Measurements from ENCODE around the gene GUCY2F.

Gene GUCY2F

GRCh38 chrX:109392895-109393294, 89.0 kb downstream of the GUCY2F start:
- H3K4me3 ChIP-seq (ENCODE audit: low read depth, low read length): no peak overlapping the region
- ChIA-PET POLR2A (no interaction called here), CTCF (no interaction called here)
- TF ChIP-seq CTCF (IDR thresholded peaks at IDR 0.05; ENCODE audit: insufficient read depth, low read length, missing control alignments): no peak
- DNase-seq (ENCODE audit: low read depth, low spot score): no peak

- ChIA-PET POLR2A (no interaction called here), CTCF (interaction anchor here (1.1 to 2.1 kb wide), 2 partner anchors 85 to 691 kb away, joined by 3 to 9 read pairs; no protein-coding TSS in a partner anchor)
- no peak for TF ChIP-seq CTCF (IDR thresholded peaks at IDR 0.05; ENCODE audit: insufficient read depth, low read length, missing control alignments)
- H3K4me3 ChIP-seq (ENCODE audit: low read depth, low read length): no peak overlapping the region
- no peak for DNase-seq (ENCODE audit: low read depth, low spot score)
These were observed 91.3 kb downstream of the GUCY2F start for GRCh38 chrX:109390556-109390955.

GRCh38 chrX:109389917-109390316, 92.0 kb downstream of the GUCY2F start:
- ChIA-PET CTCF (interaction anchor here (1.1 to 2.1 kb wide), 2 partner anchors 86 to 691 kb away, joined by 3 to 9 read pairs; no protein-coding TSS in a partner anchor), POLR2A (no interaction called here)
- no peak overlapping the region for H3K4me3 ChIP-seq (ENCODE audit: low read depth, low read length)
- TF ChIP-seq CTCF (IDR thresholded peaks at IDR 0.05; ENCODE audit: insufficient read depth, low read length, missing control alignments): no peak
- no peak for DNase-seq (ENCODE audit: low read depth, low spot score)

- DNase-seq (ENCODE audit: low read depth, low spot score): no peak
- ChIA-PET CTCF (interaction anchor here (0.8 to 7.9 kb wide), 10 partner anchors 12 to 801 kb away, joined by 3 to 88 read pairs (median 3); no protein-coding TSS in a partner anchor), POLR2A (no interaction called here)
- peak; percentile 9 for TF ChIP-seq CTCF (IDR thresholded peaks at IDR 0.05; ENCODE audit: insufficient read depth, low read length, missing control alignments)
- H3K4me3 ChIP-seq (ENCODE audit: low read depth, low read length): no peak overlapping the region
These were observed 97.2 kb downstream of the GUCY2F start for GRCh38 chrX:109384699-109385098.

GRCh38 chrX:109382332-109382731, 99.6 kb downstream of the GUCY2F start:
- DNase-seq (ENCODE audit: low read depth, low spot score): no peak
- H3K4me3 ChIP-seq (ENCODE audit: low read depth, low read length): no peak overlapping the region
- no peak for TF ChIP-seq CTCF (IDR thresholded peaks at IDR 0.05; ENCODE audit: insufficient read depth, low read length, missing control alignments)
- ChIA-PET CTCF (interaction anchor here (1.8 to 7.9 kb wide), 2 partner anchors 102 to 683 kb away, joined by 5 to 88 read pairs; no protein-coding TSS in a partner anchor), POLR2A (no interaction called here)

- ChIA-PET CTCF (no interaction called here), POLR2A (interaction anchor here (0.6 kb wide), 1 partner anchor 1084 kb away, joined by 3 read pairs; no protein-coding TSS in a partner anchor)
- no peak for TF ChIP-seq CTCF (IDR thresholded peaks at IDR 0.05; ENCODE audit: insufficient read depth, low read length, missing control alignments)
- H3K4me3 ChIP-seq (ENCODE audit: low read depth, low read length): no peak overlapping the region
- DNase-seq (ENCODE audit: low read depth, low spot score): no peak
These were observed 103.6 kb downstream of the GUCY2F start for GRCh38 chrX:109378281-109378680.
